Posterior cingulate gyrus (tissue), 11 donors: ENCODE results near the gene LRRC45.

Experiments
- DNase-seq, 10 donors: peaks; one replicate each; pipeline versions ENCODE4 v3.0.0 to v3.0.0-alpha.2; 2020 to 2021; ENCODE audit warnings: mixed read lengths in 3 of 10
- intact Hi-C: fragments of 100-400 bp; cut with DNase I; formaldehyde crosslinking; loops from one replicate; pipeline ENCODE4 v1.15.1; 2023

Gene LRRC45

DNA sequence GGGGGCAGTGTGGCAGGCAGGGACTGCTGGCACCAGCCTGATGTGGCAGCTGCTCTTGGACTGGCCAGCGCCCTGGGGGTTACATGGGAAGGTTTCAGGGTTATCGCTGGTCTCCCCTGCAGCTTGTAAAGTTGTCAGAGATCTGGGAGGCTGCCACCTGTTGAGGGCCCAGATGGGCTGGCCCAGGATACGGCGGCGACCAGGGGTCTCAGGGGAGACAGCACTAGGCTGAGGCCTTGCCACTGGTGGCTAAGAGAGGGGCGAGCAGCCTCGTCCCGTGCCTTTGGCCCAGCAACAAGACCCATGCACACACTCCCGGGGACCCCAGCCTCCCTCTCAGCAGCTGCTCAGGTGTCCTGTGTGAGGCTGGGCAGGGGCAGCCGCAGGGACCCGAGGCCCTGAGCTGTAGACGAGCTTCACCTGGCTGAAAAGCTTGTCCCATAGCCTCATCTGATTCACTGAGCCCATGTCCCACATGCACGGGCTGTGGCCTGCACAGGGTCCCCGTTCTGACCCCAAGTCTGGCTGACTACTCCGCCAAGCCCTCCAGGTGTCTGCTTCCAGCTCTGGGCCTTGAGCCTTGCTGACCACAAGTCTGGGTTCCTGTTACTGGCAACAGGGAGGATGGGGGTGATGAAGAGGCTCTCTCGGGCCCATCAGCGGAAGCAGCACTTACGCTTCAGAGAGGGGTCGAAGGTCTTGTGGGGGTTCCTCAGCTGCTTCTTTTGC is 36.3 kb downstream of the LRRC45 start:
- intact Hi-C loops: loop anchor here (5.0 kb wide), 1 partner anchor 38 kb away; the partner anchor contains the start of gene FASN
- DNase-seq: no peak

- intact Hi-C loops: no loop called here
- no peak for DNase-seq
These were observed 36.9 kb downstream of the LRRC45 start for GRCh38 chr17:82060001-82060380.

- peak in 1 of 10 donors; percentile 82 for DNase-seq
- intact Hi-C loops: no loop called here
These were observed 37.5 kb downstream of the LRRC45 start for GRCh38 chr17:82060614-82061013.

DNA sequence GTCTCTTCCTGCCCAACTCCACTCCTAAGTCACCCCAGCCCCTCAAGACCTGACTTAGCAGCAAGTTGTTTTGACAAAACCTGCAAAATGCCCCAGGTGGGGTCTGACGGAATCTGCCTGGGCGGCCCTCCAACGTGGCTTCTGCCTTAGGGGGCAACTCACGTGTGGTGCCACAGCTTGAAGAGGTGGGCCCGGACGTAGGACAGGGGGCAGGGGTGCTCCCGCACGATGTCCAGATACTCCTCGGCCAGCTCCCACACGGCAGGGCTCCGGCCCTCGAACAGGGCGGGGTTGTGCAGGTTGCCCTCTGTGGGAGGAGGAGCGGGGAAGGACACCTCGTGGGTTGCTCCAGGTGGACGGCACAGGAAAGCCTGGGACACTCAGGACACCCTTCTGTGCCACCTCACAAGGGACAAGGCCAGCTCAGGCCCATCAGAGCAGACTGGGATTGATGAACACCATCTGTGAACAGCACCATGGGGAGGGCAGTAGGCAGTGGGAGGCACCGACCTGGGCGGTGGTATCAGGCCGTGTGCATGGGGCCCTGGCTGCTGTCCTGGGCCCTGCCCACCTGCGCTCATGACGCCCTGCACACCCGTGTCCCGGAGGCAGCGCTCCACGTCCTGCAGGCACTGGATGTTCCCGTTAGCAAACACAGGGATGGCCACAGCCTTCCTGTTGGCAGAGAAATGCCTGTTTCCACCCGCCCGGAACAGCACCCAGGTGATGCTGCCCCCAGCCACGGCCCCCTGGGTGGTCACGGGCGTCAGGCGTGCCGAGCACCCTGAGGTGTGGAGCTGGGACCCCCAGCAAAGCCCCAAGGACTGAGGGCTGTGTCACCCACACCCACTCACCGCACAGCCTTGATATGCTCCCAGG is 38.2 kb downstream of the LRRC45 start:
- intact Hi-C loops: no loop called here
- peak in 1 of 10 donors; percentile 81 for DNase-seq

- intact Hi-C loops: no loop called here
- peak in 2 of 10 donors; percentile 5 to 81 for DNase-seq
These were observed 39.2 kb downstream of the LRRC45 start for GRCh38 chr17:82062076-82062983.

- intact Hi-C loops: no loop called here
- DNase-seq: peak in 2 of 10 donors; percentile 2 to 65
These were observed 39.9 kb downstream of the LRRC45 start for GRCh38 chr17:82062984-82063368.

- DNase-seq: peak in 2 of 10 donors; percentile 1 to 56
- intact Hi-C loops: no loop called here
These were observed 40.6 kb downstream of the LRRC45 start for GRCh38 chr17:82063424-82064415.

DNA sequence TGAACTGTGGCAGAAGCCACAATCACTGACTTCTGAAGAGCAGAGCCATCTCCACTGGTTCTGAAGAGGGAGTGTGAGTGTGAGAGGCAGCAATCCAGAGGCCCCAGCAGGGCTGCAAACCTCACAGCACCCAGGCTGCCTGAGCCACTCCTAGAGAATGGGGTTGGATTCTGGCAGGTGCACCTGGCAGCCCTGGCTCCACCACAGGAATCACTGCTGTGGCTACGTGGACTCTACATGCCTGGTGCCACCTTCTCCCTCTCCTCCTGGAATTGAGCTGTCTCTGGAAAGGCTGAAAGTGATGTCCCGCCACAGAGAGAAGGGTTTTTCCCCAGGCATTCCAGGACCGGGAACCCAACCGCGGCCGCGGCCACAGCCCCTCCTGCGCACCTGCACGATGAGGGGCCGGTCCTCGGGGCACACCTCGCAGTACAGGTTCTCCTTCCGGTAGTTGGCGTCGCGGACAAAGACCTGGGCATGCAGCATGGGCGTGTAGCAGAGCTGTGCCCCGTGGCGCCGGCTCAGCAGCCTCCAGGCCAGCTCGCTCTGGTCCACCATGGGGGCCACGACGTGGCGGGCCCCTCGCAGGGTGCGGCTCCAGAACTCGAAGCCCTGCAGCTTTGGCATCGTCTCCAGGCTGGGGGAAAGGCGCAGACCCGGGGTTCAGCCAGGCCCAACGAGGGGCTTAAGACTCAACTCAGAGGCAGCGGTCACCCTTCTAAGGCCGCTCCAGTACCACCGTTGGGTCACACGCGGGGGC is 41.5 kb downstream of the LRRC45 start:
- DNase-seq: peak in 1 of 10 donors; percentile 77
- intact Hi-C loops: loop anchor here (1.0 kb wide), 1 partner anchor 12 kb away; no protein-coding TSS in a partner anchor

GRCh38 chr17:82065193-82065637 is 42.1 kb downstream of the LRRC45 start:
- intact Hi-C loops: loop anchor here (1.0 kb wide), 1 partner anchor 13 kb away; no protein-coding TSS in a partner anchor
- DNase-seq: peak in 2 of 10 donors; percentile 73 to 75

GRCh38 chr17:82065638-82066303 is 42.7 kb downstream of the LRRC45 start, which contains the start of gene DUS1L:
Gene DUS1L (minus strand): TSS chr17:82065804. CDS start chr17:82065059, 745 bp downstream.
- intact Hi-C loops: loop anchor here (1.0 kb wide), 1 partner anchor 13 kb away; no protein-coding TSS in a partner anchor
- peak in 7 of 10 donors; percentile 44 to 95 (median 62) for DNase-seq

- intact Hi-C loops: no loop called here
- DNase-seq: no peak
These were observed 47.5 kb downstream of the LRRC45 start for GRCh38 chr17:82070611-82071010.

DNA sequence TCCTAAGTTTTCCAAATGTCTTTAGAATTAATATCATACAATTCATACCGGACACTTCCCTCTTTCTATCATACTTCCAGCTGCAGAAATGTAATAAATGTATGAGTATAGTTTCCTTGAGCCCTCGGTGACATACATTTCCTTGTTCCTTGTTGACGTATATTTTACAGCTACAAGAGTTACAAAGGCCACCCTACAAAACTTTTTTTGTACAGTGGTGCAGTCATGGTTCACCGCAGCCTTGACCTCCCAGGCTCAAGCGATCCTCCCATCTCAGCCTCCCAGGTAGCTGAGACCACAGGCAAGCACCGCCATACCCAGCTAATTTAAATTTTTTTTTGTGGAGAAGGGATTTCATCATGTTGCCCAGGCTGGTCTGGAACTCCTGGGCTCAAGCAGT is 49.7 kb downstream of the LRRC45 start:
- DNase-seq: no peak
- intact Hi-C loops: no loop called here

DNA sequence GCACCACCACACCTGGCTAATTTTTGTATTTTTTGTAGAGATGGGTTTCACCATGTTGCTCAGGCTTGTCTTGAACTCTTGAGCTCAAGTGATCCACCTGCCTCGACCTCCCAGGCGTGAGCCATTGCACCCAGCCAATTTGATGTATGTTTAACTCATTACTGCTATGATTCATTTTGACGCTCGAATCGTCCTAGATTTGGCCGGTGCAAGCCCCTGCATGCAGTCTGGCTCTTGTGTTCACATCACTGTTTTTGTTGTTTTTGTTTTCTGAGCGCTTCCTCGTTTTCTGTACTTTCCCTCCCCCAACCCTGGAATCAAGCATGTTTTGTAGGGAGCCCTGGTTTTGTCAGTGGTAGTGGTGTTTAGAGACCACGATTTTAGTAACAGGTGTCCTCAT is 50.3 kb downstream of the LRRC45 start:
- intact Hi-C loops: no loop called here
- no peak for DNase-seq

- intact Hi-C loops: no loop called here
- DNase-seq: no peak
These were observed 53.1 kb downstream of the LRRC45 start for GRCh38 chr17:82076018-82076784.

GRCh38 chr17:82076785-82077591 is 53.9 kb downstream of the LRRC45 start:
- intact Hi-C loops: no loop called here
- DNase-seq: no peak
